GM19099 (cell line): ENCODE measurements around the gene SHCBP1L.

ENCODE experiments used
- POLR2A ChIP-seq: IDR thresholded peaks from 3 replicates; pipeline ENCODE4 v1.6.1; 2011; ENCODE audit warnings: low read depth; ENCODE audit not compliant: insufficient read length; ENCODE audit errors: extremely low read depth

The SHCBP1L gene

DNA sequence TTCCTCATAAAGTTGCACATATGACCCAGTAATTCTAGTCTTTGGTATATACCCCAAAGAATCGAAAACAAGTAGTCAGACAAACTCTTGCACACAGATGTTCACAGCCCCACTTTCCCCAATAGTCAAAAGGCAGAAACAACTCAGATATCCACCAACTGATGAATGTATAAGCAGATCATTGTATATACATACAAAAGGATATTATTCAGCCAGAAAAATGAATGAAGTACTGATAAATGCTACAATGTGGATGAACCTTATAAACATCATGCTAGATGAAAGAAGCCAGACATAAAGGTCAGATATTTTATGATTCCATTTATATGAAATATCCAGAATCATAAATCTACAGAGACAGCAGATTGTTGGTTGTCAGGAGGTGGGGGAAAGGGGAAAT is 27.3 kb downstream of the SHCBP1L start:
- TF ChIP-seq POLR2A, result no peak

DNA sequence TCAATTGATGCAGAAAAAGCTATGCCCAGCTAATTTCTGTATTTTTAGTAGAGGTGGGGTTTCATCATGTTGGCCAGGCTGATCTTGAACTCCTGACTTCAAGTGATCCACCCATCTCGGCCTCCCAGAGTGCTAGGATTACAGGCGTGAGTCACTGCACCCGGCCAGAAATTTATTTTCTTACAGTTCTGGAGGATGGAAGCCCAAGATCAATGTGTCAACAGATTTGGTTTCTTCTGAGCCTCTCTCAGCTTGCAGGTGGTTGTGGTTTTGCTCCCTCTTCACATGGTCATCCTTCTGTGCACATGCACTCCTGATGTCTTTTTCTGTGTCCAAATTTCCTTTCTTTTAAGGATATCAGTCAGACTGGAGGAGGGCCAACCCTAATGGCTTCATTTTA is 35.6 kb downstream of the SHCBP1L start:
- no peak for TF ChIP-seq POLR2A

DNA sequence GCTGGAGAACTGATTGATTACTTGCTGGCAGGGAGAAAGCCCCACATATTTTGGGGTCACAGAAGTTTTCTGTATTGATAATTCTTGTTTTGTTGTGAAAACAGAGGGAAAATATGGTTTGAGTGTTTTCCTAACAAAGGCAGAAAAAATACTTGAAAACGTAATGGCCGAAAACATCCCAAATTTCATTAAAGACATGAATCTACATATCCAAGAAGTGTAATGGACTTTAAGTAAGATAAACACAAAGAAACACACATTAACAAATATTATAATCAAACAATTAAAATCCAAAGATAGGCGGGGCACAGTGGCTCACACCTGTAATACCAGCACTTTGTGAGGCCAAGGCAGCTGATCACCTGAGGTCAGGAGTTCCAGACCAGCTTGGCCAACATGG is 39.6 kb downstream of the SHCBP1L start:
- no peak for TF ChIP-seq POLR2A

DNA sequence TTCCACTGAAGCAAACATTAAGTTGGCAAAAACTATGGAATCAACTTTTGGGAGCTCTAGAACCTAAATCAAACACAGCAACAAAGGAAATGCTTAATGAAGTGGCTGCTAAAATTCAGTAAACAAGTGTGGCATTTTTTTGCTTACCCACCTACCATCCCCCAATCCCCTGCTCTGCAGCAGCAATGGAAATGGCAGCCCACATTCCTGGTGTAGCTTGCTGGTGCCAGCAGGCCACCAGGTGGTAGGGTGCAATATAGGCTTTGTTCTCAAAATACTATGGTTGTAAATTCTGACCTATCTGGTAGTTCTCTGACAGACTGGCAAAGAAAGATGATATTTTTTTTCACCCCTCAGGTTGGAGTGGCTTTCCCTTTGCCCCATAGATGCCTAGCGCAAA is 42.8 kb downstream of the SHCBP1L start:
- TF ChIP-seq POLR2A, result no peak

DNA sequence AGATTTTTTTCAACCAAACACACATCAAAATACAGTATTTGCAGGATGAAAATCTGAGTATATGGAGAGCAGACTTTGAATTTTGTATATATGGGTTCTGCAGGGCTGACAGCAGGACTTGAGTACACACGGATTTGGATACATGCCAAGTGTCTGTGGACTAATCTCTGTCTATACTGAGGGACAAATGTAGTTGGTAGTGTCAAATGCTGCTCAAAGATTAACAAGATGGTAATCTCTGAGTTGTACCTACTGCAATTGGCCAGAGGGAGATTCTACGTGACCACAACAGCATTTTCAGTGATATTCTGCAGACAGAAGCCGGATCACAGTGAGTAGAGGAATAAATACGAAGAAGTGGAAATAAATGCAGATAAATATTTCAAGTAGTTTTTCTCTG is 43.4 kb downstream of the SHCBP1L start:
- TF ChIP-seq POLR2A, result no peak

DNA sequence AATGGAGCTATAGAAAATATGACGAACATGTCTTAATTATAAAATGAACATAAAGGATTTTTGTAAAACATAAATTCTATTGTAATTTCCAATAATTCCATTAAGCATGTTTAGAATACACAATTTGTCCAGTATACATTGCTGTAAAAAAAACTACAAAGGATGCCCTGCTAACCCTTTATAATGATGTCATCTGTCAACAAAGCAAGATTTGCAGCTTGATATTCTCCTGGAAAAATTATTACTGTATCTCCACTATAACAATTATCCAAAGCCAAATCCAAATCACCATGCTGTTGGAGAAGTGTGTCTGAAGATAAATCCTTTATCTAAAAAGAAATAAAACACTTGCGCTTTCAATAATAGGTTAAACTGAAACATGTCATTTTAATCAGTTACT is 47.6 kb downstream of the SHCBP1L start:
- no peak for TF ChIP-seq POLR2A

DNA sequence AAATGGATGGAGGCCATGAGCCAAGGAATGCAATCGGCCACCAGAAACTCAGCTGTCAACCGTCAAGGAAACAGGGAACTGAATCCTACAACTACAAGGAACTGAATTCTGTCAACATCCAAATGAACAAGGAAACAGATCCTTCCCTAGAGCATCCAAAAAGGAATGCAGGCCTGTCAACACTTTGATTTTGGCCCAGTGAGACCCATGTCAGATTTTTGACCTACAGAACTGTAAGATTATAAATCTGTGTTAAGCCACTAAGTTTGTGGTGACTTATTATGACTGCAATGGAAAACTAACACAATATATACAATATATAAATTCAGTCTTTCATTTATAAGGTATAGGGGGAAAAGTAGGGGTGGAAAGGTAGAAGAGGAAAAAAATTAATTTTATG is 55.3 kb downstream of the SHCBP1L start:
- no peak for TF ChIP-seq POLR2A

DNA sequence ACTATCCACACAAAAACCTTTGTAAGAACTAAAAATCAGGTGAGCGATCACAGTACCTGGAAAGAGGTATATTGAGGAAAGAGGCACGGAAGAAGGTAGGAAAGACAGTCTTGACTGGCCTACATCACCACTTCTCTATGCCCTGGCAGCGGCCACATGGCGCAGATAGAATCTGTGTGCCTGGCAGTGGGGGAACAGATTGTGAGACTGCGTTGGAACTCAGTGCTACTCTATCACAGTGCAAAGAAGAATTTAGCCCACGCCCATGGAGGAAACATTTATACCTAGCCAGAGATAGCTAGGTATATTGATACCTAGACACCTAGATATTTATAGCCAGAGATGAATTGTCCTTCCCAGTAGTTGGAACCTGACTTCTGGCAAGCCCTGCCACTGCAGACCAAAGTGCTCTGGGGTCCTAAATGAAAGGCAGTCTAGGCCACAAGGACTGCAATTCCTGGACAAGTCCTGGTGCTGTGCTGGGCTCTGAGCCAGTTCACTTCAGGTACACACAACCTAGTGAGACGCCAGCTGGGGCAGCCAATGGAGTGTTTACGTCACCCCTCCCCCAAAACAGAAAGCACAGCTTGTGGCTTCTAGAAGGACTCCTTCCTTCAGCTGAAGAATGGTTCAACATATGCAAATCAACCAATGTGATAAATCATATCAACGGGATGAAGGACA is 61.9 kb downstream of the SHCBP1L start:
- no peak for TF ChIP-seq POLR2A

DNA sequence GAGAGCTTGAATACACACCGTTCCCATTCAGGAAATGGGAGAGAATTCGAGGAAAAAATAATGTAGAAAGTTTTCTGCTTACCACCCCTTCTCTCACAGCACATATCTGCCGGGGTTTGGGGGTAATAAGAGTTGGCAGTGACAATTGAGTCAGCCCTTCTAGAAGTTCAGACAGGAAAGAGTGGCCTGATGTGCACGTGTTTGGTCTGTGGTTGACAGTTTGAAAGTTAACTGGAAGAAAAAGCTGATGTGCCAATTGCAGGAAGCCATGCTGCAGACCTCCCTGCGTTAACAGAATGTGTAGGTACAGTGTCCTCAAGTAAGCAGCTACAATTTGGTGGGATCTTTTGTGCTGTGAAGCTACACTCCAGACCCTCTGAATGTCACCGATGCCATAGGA is 63.0 kb downstream of the SHCBP1L start:
- TF ChIP-seq POLR2A, result no peak

DNA sequence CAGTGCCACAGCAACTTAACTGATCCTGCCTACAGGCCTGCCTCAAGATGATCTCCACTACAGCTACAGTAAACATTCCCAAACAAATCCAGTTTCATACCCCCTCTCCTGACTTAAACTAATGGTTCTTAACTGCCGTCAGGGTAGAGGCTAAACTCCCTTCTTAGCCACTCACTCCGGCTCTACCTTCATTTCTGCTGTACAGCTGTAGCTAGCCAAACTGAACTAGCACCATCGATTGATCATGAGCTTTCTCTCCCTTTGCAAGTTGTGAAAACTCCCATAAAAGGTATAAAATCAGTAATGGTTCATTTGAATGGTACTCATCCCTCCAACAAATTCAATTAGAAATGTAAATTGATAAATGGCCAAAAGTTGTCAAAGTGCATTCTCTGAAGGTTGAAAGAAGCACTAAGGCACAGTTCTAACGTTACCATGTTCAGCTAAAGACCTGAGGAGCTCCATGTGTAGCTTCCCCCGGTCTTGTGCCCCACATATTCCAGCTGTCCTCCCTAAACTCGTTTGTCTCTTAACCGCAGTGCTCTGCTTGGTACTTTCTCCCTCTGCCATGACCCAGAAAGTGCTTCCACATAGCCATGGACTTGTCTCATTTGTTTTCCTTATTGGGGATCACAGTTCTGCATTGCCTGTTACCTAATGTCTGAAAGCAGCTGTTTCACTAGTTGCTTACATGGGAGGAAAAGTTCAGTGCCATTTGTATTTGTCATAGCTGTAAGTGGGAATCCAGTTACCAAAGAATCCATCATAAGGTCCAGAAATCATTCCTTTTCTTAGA is 64.0 kb downstream of the SHCBP1L start:
- no peak for TF ChIP-seq POLR2A

DNA sequence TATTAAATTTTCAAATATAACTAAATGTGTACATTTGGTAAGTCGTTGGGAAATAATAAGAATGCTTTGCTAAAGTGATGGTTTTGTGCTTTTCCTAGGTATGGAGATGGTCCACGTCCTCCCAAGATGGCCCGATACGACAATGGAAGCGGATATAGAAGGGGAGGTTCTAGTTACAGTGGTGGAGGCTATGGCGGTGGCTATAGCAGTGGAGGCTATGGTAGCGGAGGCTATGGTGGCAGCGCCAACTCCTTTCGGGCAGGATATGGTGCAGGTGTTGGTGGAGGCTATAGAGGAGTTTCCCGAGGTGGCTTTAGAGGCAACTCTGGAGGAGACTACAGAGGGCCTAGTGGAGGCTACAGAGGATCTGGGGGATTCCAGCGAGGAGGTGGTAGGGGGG is 66.0 kb downstream of the SHCBP1L start:
- TF ChIP-seq POLR2A, result no peak

DNA sequence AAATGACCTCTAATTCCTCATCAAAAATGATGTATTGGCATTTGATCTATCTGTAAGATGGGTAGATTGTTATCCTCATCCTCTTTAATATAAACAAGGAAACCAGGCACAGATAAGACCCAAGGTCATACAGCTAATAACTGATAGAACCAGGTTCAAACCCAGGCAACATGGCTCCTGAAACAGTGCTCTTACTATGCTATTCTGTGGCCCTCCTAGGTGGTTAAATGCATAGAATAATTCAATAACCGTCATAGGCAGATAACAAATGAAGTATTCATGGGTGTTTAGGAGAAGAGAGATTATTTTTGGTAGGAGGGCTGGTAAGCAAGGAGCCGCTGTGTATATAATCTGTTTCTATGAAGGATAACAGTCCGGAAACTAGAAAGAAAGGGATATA is 67.4 kb downstream of the SHCBP1L start:
- no peak for TF ChIP-seq POLR2A

DNA sequence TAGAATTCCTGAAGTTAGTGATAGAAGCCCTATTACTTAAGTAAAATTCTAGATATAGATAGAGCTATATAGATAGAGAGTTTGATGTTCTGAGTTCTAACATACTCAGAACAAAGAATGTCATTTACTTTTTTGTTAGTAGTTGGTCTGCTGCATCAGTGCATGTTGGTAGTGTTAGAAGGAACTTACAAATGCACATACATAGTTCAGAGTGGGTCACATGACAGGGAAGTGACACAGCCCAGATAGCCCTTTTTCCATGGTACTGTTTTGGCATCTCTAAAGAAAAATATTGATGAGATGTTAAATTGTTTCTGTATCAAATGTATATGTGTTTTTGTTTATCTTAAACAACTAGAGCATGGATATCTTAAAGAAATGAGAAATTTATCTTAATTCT is 68.1 kb downstream of the SHCBP1L start:
- no peak for TF ChIP-seq POLR2A

DNA sequence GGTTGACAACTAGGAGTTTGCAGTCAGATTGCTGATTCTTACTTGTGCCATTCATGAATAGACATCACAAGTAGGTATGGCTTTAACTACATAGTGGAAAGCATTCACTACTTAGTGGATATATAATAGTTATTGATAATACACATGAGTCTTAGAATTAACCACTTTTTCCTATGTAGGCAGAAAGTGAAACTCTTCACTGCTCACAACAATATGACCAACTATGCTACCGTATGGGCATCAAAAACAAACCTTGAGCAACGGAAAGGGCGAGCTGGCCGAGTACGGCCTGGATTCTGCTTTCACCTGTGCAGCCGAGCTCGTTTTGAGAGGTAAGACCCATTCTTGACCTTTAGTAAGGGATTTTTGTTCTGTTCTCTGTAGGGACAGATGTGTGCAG is 75.1 kb downstream of the SHCBP1L start:
- no peak for TF ChIP-seq POLR2A

DNA sequence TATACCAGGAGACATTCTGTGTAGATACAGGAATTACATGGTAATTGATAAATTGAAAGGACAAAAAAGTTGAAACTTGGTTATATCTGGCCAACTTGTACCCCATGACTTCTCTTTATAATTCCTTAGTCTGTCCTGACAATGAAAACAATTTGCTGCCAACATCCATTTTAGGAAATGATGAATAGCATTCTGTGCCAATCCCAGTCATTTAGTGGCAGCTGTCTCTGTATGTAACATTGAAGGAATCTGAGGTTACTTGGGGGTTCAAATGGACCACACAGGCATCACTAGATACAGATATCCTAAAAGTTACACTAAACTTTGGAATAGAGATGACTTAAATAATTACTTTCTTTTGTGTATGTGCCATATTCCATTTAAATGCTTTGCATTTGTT is 75.6 kb downstream of the SHCBP1L start:
- TF ChIP-seq POLR2A, result no peak

DNA sequence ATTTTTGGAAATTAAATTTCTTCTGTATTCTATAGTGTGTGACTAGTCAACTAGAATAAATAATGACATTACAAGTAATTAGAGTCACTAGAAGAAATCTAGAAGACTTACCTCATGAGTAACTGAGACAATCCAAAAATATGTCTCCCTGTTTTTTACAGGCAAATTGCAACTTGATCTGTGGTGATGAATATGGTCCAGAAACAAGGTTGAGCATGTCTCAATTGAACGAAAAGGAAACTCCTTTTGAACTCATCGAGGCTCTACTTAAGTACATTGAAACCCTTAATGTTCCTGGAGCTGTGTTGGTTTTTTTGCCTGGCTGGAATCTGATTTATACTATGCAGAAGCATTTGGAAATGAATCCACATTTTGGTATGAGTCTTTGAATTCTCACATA is 77.1 kb downstream of the SHCBP1L start:
- no peak for TF ChIP-seq POLR2A
